OCI-LY7 (cell line): ENCODE measurements around the gene CEMIP2. TPM values are rescaled to one million over a fixed set of nuclear protein-coding genes. Genes with fewer than 3 reads are reported as not detected.
"Not testable (repeated sequence)": the region's sequence is repeated elsewhere in the genome, so short reads cannot be mapped to it uniquely, and the experiment has no call there.

Source experiments
- BruUV-seq: library from RNA; stranded (reverse); fragments of 400-500 nt; replicated peaks from 2 replicates; lab custom pipeline; 2021; lab: Mats Ljungman, UMichigan
- CTCF ChIA-PET: fragments of 300-600 bp; sonication (Branson Sonifier 250); formaldehyde crosslinking; loops from one replicate; lab custom pipeline; 2022; ENCODE audit warnings: antibody characterized with exemption; ENCODE audit not compliant: unreplicated experiment; lab: Charles Lee
- POLR2A ChIA-PET: fragments of 300-600 bp; sonication (Branson Sonifier 250); formaldehyde crosslinking; loops from one replicate; lab custom pipeline; 2022; ENCODE audit warnings: antibody characterized with exemption; lab: Charles Lee
- DNase-seq: peaks from one replicate; pipeline ENCODE4 v3.0.0-alpha.2; 2015; ENCODE audit warnings: low spot score
- H2AFZ ChIP-seq: fragments of 200-600 bp; sonication (generic), shearing (Covaris generic); 2 replicates; pipeline ENCODE4 v1.6.1; 2014; ENCODE audit warnings: mild to moderate bottlenecking, antibody characterized with exemption, low read length, moderate library complexity
- H3K27ac ChIP-seq: fragments of 200-600 bp; sonication (generic); 2 replicates; pipeline ENCODE4 v1.5.1; 2014; ENCODE audit warnings: mixed run types, low read depth, mild to moderate bottlenecking, moderate library complexity, low read length, inconsistent platforms; ENCODE audit not compliant: poor library complexity, severe bottlenecking
- H3K36me3 ChIP-seq: fragments of 200-600 bp; sonication (generic); 2 replicates; pipeline ENCODE4 v1.6.1; 2014; ENCODE audit warnings: mild to moderate bottlenecking, antibody characterized with exemption, low read length, moderate library complexity, mixed read lengths; ENCODE audit not compliant: insufficient read depth
- H3K4me1 ChIP-seq: fragments of 200-600 bp; sonication (generic); 2 replicates; pipeline ENCODE4 v1.5.1; 2014; ENCODE audit warnings: mild to moderate bottlenecking, low read length; ENCODE audit not compliant: insufficient read depth, poor library complexity, severe bottlenecking
- H3K4me2 ChIP-seq: fragments of 200-600 bp; sonication (generic); 2 replicates; pipeline ENCODE4 v1.6.1; 2014; ENCODE audit warnings: mild to moderate bottlenecking, low read length
- H3K4me3 ChIP-seq: fragments of 200-600 bp; sonication (generic); 2 replicates; pipeline ENCODE4 v1.5.1; 2014; ENCODE audit warnings: mild to moderate bottlenecking, low read depth, low read length; ENCODE audit not compliant: poor library complexity, severe bottlenecking
- H3K79me2 ChIP-seq: fragments of 200-600 bp; sonication (generic); 2 replicates; pipeline ENCODE4 v1.6.1; 2016; ENCODE audit warnings: low read depth, mild to moderate bottlenecking, low read length, moderate library complexity, mixed read lengths; ENCODE audit not compliant: insufficient read depth
- H3K9me2 ChIP-seq: fragments of 200-600 bp; sonication (generic); 2 replicates; pipeline ENCODE4 v1.6.1; 2016; ENCODE audit warnings: mild to moderate bottlenecking, low read length, mixed read lengths; ENCODE audit not compliant: insufficient read depth
- H3K9me3 ChIP-seq: fragments of 200-600 bp; sonication (generic); 2 replicates; pipeline ENCODE4 v1.6.1; 2014; ENCODE audit warnings: mild to moderate bottlenecking, mixed run types, low read length, mixed read lengths
- H4K20me1 ChIP-seq: fragments of 200-600 bp; sonication (generic); 2 replicates; pipeline ENCODE4 v1.6.1; 2014; ENCODE audit warnings: mild to moderate bottlenecking, antibody characterized with exemption, low read length, moderate library complexity, mixed read lengths; ENCODE audit not compliant: insufficient read depth
- EZH2phosphoT487 ChIP-seq: fragments of 200-600 bp; sonication (generic); IDR thresholded peaks from 2 replicates; pipeline ENCODE4 v1.6.1; 2018; ENCODE audit warnings: low read depth, borderline replicate concordance, mild to moderate bottlenecking, mixed run types, antibody characterized with exemption, low read length, moderate library complexity, mixed read lengths
- intact Hi-C: fragments of 100-400 bp; cut with micrococcal nuclease; formaldehyde crosslinking; loops from one replicate; pipeline ENCODE4 v1.10.0; 2022; ENCODE audit not compliant: unreplicated experiment
- total RNA-seq, 2 experiments: library from RNA; depleted of rRNA in 1 of 2; stranded (reverse); fragments of >200 nt in 1 of 2; shearing (Covaris generic) in 1 of 2; gene quantifications; 2 replicates each; pipeline ENCODE4 v1.2.3, GENCODE V29; 2014 to 2022
- TF ChIP-seq, protein P1 (sequence below): fragments of 200-600 bp; sonication (generic); conservative IDR thresholded peaks from 2 replicates; pipeline ENCODE4 v1.5.1; 2014; ENCODE audit warnings: mild to moderate bottlenecking, antibody characterized with exemption, low read length, moderate library complexity, mixed read lengths

The CEMIP2 gene
- total RNA-seq, 2 experiments from 2014 or later: 1.8 to 4.8 TPM

DNA sequence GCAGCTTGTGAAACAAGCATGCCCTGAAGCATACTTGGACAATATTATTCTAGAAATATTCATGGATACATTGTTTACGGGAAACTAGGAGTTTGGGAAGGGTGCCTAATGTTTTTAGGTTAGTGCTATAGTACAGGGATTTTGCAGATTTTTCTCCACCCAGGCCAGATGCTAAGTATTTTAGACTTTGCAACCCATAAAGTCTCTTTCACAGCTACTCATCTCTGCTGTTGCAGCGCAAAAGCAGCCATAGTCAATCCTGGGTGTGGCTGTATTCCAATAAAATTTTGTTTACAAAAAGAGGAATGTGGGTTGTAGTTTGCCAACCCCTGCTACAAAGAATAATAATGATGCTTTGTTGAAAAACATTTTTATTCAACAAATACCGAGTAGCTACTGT is 106.2 kb downstream of the CEMIP2 start:
- ChIA-PET CTCF (no interaction called here), POLR2A (no interaction called here)
- Histone ChIP-seq H3K9me2 (no peaks in the 10 kb centered on the region), H4K20me1 (no peaks in the 10 kb centered on the region), H2AFZ (no peak overlapping the region), H3K4me3 (no peak overlapping the region), H3K4me1 (no peaks in the 10 kb centered on the region), H3K9me3 (no peaks in the 10 kb centered on the region), H3K36me3 (no peaks in the 10 kb centered on the region), H3K79me2 (no peaks in the 10 kb centered on the region), H3K27ac (no peak overlapping the region), H3K4me2 (no peak overlapping the region)
- TF ChIP-seq EZH2phosphoT487: no peak
- TF ChIP-seq, protein P1, sequence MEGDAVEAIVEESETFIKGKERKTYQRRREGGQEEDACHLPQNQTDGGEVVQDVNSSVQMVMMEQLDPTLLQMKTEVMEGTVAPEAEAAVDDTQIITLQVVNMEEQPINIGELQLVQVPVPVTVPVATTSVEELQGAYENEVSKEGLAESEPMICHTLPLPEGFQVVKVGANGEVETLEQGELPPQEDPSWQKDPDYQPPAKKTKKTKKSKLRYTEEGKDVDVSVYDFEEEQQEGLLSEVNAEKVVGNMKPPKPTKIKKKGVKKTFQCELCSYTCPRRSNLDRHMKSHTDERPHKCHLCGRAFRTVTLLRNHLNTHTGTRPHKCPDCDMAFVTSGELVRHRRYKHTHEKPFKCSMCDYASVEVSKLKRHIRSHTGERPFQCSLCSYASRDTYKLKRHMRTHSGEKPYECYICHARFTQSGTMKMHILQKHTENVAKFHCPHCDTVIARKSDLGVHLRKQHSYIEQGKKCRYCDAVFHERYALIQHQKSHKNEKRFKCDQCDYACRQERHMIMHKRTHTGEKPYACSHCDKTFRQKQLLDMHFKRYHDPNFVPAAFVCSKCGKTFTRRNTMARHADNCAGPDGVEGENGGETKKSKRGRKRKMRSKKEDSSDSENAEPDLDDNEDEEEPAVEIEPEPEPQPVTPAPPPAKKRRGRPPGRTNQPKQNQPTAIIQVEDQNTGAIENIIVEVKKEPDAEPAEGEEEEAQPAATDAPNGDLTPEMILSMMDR: no peak
- BruUV-seq: no TSS peak
- no peak for DNase-seq
- intact Hi-C loops: no loop called here

DNA sequence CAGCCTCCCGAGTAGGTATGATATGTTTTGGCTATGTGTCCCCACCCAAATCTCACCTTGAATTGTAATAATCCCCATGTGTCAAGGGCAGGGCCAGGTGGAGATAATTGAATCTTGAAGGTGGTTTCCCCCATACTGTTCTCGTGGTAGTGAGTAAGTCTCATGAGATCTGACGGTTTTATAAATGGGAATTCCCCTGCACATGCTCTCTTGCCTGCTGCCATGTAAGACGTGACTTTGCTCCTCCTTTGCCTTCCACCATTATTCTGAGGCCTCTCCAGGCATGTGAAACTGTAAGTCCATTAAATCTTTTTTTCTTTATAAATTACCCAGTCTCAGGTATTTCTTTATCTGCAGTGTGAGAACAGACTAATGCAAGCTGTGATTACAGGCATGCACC is 111.0 kb downstream of the CEMIP2 start:
- H3K79me2 ChIP-seq, POLR2A ChIA-PET, H3K9me3 ChIP-seq, H3K9me2 ChIP-seq, intact Hi-C loops, DNase-seq, H3K4me3 ChIP-seq, H3K27ac ChIP-seq, H3K4me2 ChIP-seq, BruUV-seq, H3K36me3 ChIP-seq, H4K20me1 ChIP-seq, H3K4me1 ChIP-seq, CTCF ChIA-PET, H2AFZ ChIP-seq: not testable (repeated sequence)

DNA sequence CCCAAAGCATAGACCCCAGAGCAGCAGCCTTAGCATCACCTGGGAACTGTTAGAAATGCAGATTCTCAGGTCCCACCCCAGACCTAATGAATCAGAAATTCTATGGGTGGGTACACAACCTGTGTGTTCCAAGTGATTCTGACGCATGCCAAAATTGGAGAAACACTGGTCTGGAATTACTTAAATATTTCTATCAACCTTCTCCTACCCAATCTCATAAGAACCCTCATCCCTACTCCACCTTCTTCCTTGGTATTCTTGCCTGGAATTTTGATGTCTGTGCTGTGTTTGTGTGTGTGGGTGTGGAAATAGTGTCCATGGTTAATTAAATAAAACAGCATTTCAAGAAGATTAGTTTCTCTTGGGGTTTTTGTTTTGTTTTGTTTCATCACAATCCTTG is 111.8 kb downstream of the CEMIP2 start:
- CTCF ChIA-PET: no interaction called here

More for the DNA sequence above, 111.8 kb downstream of the CEMIP2 start:
- H3K4me3 ChIP-seq: no peak overlapping the region
- DNase-seq: no peak
- no peak for TF ChIP-seq EZH2phosphoT487
- TF ChIP-seq, protein P1: no peak
- H3K36me3 ChIP-seq: no peaks in the 10 kb centered on the region
- BruUV-seq: no TSS peak
- H3K4me2 ChIP-seq: no peak overlapping the region
- no peaks in the 10 kb centered on the region for H3K9me3 ChIP-seq
- H3K79me2 ChIP-seq: no peaks in the 10 kb centered on the region
- no peaks in the 10 kb centered on the region for H3K4me1 ChIP-seq
- POLR2A ChIA-PET: interaction anchor here (0.6 kb wide), 1 partner anchor 15 kb away, joined by 3 read pairs; no protein-coding TSS in a partner anchor
- H4K20me1 ChIP-seq: no peaks in the 10 kb centered on the region
- H3K27ac ChIP-seq: no peak overlapping the region
- no peaks in the 10 kb centered on the region for H3K9me2 ChIP-seq
- H2AFZ ChIP-seq: no peak overlapping the region
- intact Hi-C loops: no loop called here
